H54 (cell line): ENCODE data around the gene PDIK1L.

Experiments
- DNase-seq: peaks from one replicate; pipeline ENCODE4 v3.0.0; 2011; ENCODE audit warnings: low spot score, mixed read lengths; ENCODE audit not compliant: insufficient read length
- FAIRE-seq: peaks from 3 replicates; lab custom pipeline; 2011; peaks lifted over from hg19 to GRCh38; lab: Jason Lieb, UNC
- POLR2A ChIP-seq: IDR thresholded peaks from 2 replicates; pipeline ENCODE4 v1.6.1; 2011; ENCODE audit warnings: low read depth, mild to moderate bottlenecking, low read length

PDIK1L gene

GRCh38 chr1:26160527-26161414, 49.1 kb downstream of the PDIK1L start:
- FAIRE-seq (no peak), DNase-seq (no peak)
- TF ChIP-seq POLR2A, result no peak

GRCh38 chr1:26161415-26162219, 50.0 kb downstream of the PDIK1L start:
- no peak for TF ChIP-seq POLR2A
- no peak for DNase-seq
- FAIRE-seq, result no peak

DNA sequence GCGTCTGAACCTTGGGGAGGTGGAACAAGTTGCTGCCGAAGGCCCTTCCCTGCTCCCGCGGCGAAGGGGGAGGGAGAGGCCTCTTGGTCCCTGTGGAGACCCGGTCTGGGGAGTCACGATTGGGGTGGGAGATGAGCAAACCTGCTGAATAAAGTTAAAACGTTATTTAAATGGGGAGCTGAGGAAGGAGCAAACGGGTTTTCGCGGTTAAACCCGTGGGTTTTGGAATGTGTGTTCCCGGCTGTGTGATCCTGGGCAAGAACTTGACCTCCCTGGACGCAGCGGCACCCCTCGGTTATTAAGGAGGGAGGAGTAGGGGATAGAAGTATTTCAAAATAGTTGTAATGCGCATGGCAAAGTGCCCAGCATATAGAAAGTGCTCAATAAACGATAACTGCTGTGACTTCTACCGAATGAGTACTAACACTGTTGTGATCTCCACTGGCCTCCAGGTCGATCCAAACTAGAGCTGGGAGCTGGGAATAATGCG, 50.6 kb downstream of the PDIK1L start:
- no peak for TF ChIP-seq POLR2A
- DNase-seq (no peak), FAIRE-seq (no peak)

GRCh38 chr1:26163684-26164035, 52.0 kb downstream of the PDIK1L start:
- no peak for TF ChIP-seq POLR2A
- no peak for FAIRE-seq
- no peak for DNase-seq

GRCh38 chr1:26164036-26164860, 52.6 kb downstream of the PDIK1L start:
- no peak for TF ChIP-seq POLR2A
- DNase-seq (no peak), FAIRE-seq (no peak)

DNA sequence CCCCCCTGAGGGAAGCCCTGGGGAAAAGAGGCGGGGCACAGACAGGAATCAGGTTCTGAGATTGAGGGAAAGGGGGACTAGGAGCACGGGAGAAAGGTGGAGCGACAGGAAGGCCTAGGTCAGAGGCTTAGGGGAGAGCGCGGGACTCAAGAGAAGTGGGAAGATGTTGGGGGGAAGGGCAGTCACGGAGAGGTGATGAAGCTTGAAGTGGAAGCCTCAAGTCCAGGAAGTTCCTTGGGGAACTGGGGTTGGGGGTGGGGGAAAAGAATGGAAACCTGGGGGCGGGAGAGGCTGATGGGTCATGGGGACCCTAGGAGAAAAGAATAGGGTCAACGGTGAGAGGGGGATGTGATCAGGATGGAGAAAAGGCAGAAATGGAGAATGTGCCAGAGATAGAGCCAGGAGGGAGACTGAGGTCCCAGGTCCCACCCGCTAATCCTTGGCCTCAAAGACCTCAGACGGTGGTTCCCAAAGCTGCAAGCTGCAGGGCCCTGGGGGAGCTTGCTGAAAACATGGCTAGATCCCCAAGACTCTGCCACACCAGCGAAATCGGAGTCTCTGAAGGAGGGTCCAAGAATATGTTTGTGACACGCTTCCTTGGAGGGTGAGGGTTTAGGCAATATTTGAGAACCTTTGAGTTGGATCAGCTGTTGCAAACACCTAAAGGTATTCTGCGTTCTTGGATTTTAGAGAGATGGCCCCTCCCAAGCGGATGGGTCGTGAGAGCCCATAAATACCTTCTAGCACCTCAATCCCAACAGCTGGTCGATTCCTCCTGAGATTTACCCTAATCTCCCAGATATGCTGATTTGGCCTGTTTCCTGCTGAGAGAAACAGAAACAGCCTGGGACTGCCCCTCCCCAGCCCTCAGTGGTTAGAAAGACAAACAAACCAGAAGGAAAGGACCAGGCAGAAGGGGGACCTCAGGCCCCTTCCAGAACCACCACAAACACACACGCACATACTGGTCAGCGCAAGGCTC, 53.5 kb downstream of the PDIK1L start:
- no peak for FAIRE-seq
- TF ChIP-seq POLR2A, result no peak
- DNase-seq, result no peak

DNA sequence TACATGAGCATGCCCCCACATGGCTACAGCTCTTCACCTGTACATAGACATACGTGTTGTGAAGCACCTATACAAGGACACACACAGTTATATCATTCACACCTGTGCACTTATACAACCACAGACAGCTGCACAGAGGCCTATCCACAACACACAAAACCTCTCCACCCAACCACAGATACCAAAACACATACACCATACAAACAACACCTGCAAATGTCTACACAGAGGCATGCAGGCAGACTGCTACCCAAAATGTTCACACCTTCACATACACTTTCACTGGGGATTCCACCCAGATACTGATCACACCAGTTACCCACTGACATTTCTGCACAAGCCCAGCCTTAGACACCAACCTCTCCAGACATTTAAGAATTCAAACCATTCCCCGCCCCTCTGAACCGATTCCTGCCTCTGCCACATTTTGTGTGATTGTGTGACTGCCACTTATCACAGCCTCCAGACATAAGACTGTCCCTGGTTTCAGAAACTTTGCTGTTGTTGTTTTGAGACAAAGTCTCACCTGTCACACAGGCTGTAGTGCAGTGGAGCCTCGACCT, 55.2 kb downstream of the PDIK1L start:
- TF ChIP-seq POLR2A, result no peak
- no peak for FAIRE-seq
- no peak for DNase-seq

- no peak for FAIRE-seq
- TF ChIP-seq POLR2A, result no peak
- no peak for DNase-seq
Observed at GRCh38 chr1:26168410-26169197, 57.0 kb downstream of the PDIK1L start, which contains the start of gene C1orf232. Gene C1orf232, minus strand, starts transcription at chr1:26168963. Its CDS starts 464 bp downstream, at chr1:26168499.

GRCh38 chr1:26169198-26169554, 57.6 kb downstream of the PDIK1L start:
- FAIRE-seq (no peak), DNase-seq (no peak)
- no peak for TF ChIP-seq POLR2A

GRCh38 chr1:26169669-26170471, 58.2 kb downstream of the PDIK1L start, which contains the start of gene ZNF593:
Gene ZNF593, plus strand, starts transcription at chr1:26169908. Its CDS starts 76 bp downstream, at chr1:26169984.
- FAIRE-seq (peak; percentile 68), DNase-seq (peak; percentile 96)
- peak; percentile 62 for TF ChIP-seq POLR2A

GRCh38 chr1:26170472-26170821, 58.8 kb downstream of the PDIK1L start:
- FAIRE-seq (no peak), DNase-seq (no peak)
- no peak for TF ChIP-seq POLR2A
